GM12878 (cell line): ENCODE data around the gene PDCD5. TPM values are rescaled to one million over a fixed set of nuclear protein-coding genes. Genes with fewer than 3 reads are reported as not detected.

Source experiments
- ATAC-seq: fragments of 200-7000 bp; cut with Tn5 transposase; 3 replicates; pipeline ENCODE4 v1.9.1; 2020; ENCODE audit warnings: mild to moderate bottlenecking, moderate library complexity
- BruUV-seq: library from RNA; stranded (reverse); fragments of 400-500 nt; replicated peaks from 2 replicates; lab custom pipeline; 2021; lab: Mats Ljungman, UMichigan
- CTCF ChIA-PET: fragments of 300-600 bp; sonication (Branson Sonifier 250); formaldehyde crosslinking; extraction: SDS; loops from one replicate; lab custom pipeline; 2021; ENCODE audit warnings: inconsistent platforms; lab: Yijun Ruan, JAX
- POLR2A ChIA-PET: fragments of 350-600 bp; formaldehyde crosslinking; extraction: SDS; loops from one replicate; lab custom pipeline; 2021; ENCODE audit warnings: inconsistent platforms; lab: Charles Lee
- RAD21 ChIA-PET: fragments of 300-600 bp; sonication (Branson Sonifier 250); formaldehyde crosslinking; loops from one replicate; lab custom pipeline; 2023; ENCODE audit warnings: antibody characterized with exemption; ENCODE audit not compliant: unreplicated experiment; lab: Charles Lee
- SMC1A ChIA-PET: fragments of 300-600 bp; sonication (Branson Sonifier 250); formaldehyde crosslinking; loops from one replicate; lab custom pipeline; 2023; ENCODE audit not compliant: unreplicated experiment, uncharacterized antibody; lab: Charles Lee
- DNase-seq: peaks from one replicate; pipeline ENCODE4 v3.0.0-alpha.2; 2011; ENCODE audit warnings: low read depth, low spot score
- FAIRE-seq: peaks from 3 replicates; lab custom pipeline; 2011; peaks lifted over from hg19 to GRCh38; lab: Jason Lieb, UNC
- H2AFZ ChIP-seq: 2 replicates; pipeline ENCODE4 v1.6.0; 2011; ENCODE audit warnings: low read depth, low read length, control low read depth; ENCODE audit not compliant: control insufficient read depth
- H3K27ac ChIP-seq: 2 replicates; pipeline ENCODE4 v1.5.1; 2011; ENCODE audit warnings: control low read depth; ENCODE audit not compliant: control insufficient read depth, insufficient read depth
- H3K27me3 ChIP-seq, 2 experiments: replicated peaks in 1 of 2; 2 replicates each; pipeline versions ENCODE4 v1.6.0 to v1.6.1; 2011; ENCODE audit warnings: low read length in 1 of 2; ENCODE audit not compliant: control insufficient read depth in 2 of 2, insufficient read depth in 2 of 2
- H3K36me3 ChIP-seq, 2 experiments: 2 replicates each; pipeline ENCODE4 v1.5.1; 2011; ENCODE audit warnings: low read length in 1 of 2; ENCODE audit not compliant: control insufficient read depth in 2 of 2, insufficient read depth in 2 of 2
- H3K4me1 ChIP-seq: 2 replicates; pipeline ENCODE4 v1.6.1; 2011; ENCODE audit warnings: mild to moderate bottlenecking, low read length, moderate library complexity, mixed read lengths; ENCODE audit not compliant: control insufficient read depth, insufficient read depth
- H3K4me2 ChIP-seq: 2 replicates; pipeline ENCODE4 v1.6.0; 2011; ENCODE audit warnings: control low read depth; ENCODE audit not compliant: control insufficient read depth, insufficient read depth
- H3K4me3 ChIP-seq: fragments of 200-600 bp; sonication (generic); 2 replicates; pipeline ENCODE4 v1.5.1; 2016
- H3K79me2 ChIP-seq: 2 replicates; pipeline ENCODE4 v1.6.0; 2011; ENCODE audit warnings: low read length; ENCODE audit not compliant: control insufficient read depth, insufficient read depth
- H3K9ac ChIP-seq: 2 replicates; pipeline ENCODE4 v1.8.0; 2011; ENCODE audit warnings: low read length, control low read depth, mixed read lengths; ENCODE audit not compliant: control insufficient read depth, insufficient read depth
- H3K9me3 ChIP-seq: replicated peaks from 3 replicates; pipeline ENCODE4 v1.5.1; 2011; ENCODE audit warnings: mild to moderate bottlenecking, low read length; ENCODE audit not compliant: control insufficient read depth, insufficient read depth
- H4K20me1 ChIP-seq: 2 replicates; pipeline ENCODE4 v1.6.0; 2011; ENCODE audit not compliant: control insufficient read depth, insufficient read depth
- CHD2 ChIP-seq: IDR thresholded peaks from 2 replicates; pipeline ENCODE4 v1.6.1; 2011; ENCODE audit warnings: low read depth, low read length, improper control_type of control experiment, borderline replicate concordance
- CUX1 ChIP-seq: IDR thresholded peaks from 2 replicates; pipeline ENCODE4 v1.6.1; 2012; ENCODE audit warnings: improper control_type of control experiment, low read depth, low read length; ENCODE audit not compliant: insufficient replicate concordance
- GATAD2B ChIP-seq: fragments of 450-650 bp; conservative IDR thresholded peaks from 2 replicates; pipeline ENCODE4 v1.6.1; 2017; ENCODE audit warnings: low read depth, mild to moderate bottlenecking, moderate library complexity
- KDM1A ChIP-seq: fragments of 200-600 bp; sonication (generic); IDR thresholded peaks from 2 replicates; pipeline ENCODE4 v1.6.1; 2016; ENCODE audit warnings: borderline replicate concordance
- PAX8 ChIP-seq: fragments of 450-650 bp; IDR thresholded peaks from 2 replicates; pipeline ENCODE4 v1.6.1; 2017; ENCODE audit warnings: mild to moderate bottlenecking, moderate library complexity
- RAD21 ChIP-seq: IDR thresholded peaks from 2 replicates; pipeline ENCODE4 v1.6.1; 2011; ENCODE audit warnings: mild to moderate bottlenecking, low read depth, low read length, moderate library complexity; ENCODE audit not compliant: insufficient read depth
- ZBTB11 ChIP-seq: fragments of 450-650 bp; formaldehyde crosslinking; IDR thresholded peaks from 2 replicates; pipeline ENCODE4 v1.5.0; 2022; ENCODE audit warnings: mild to moderate bottlenecking, missing genetic modification characterization
- WGBS: methylation state at CpG from one replicate; pipeline ENCODE4 v1.1.6; 2016; ENCODE audit warnings: low lambda C conversion rate; ENCODE audit not compliant: insufficient replicate concordance, insufficient coverage; ENCODE audit errors: missing lambda C conversion rate; 5-methylcytosine and 5-hydroxymethylcytosine counted together
- in situ Hi-C: fragments of 300-500 bp; cut with MboI; formaldehyde crosslinking; loops from 9 replicates; pipeline ENCODE4 v1.14.3; 2018; ENCODE audit warnings: mixed read lengths
- intact Hi-C: fragments of 100-400 bp; cut with micrococcal nuclease; formaldehyde crosslinking; loops from one replicate; pipeline ENCODE4 v1.14.2; 2022; ENCODE audit not compliant: unreplicated experiment
- polyA plus RNA-seq, 11 experiments: library from polyadenylated mRNA; depleted of rRNA in 4 of 11; unstranded in 6 of 11; stranded (reverse) in 5 of 11; fragments of >200 nt; fragmentation: Nextera tagmentation in 4 of 11; fragmentation: Illumina TruSeq in 1 of 11; extraction: Ambion mirVana in 4 of 11; extraction: Trizol in 1 of 11; gene quantifications; 1 replicate in 1 of 11; 2 replicates in 10 of 11; pipeline versions ENCODE4 v1.2.1 to v1.2.3, GENCODE V29; 2011 to 2016; ENCODE audit warnings: inconsistent platforms in 2 of 11, missing spikeins in 2 of 11, low read depth in 1 of 11
- total RNA-seq, 4 experiments: library from RNA; depleted of rRNA in 3 of 4; stranded (reverse); fragments of >200 nt in 3 of 4; fragmentation: Illumina TruSeq in 1 of 4; extraction: Trizol in 1 of 4; gene quantifications; 2 replicates each; pipeline versions ENCODE4 v1.2.1 to v1.2.3, GENCODE V29; 2013 to 2021
- TF ChIP-seq, protein P1 (sequence below): fragments of 150-350 bp; IDR thresholded peaks from 2 replicates; pipeline ENCODE4 v1.6.1; 2014; ENCODE audit warnings: mild to moderate bottlenecking, low read depth, low read length

The PDCD5 gene
- total and polyA plus RNA-seq, 10 of the 15 experiments (the other 5 are each of a cell fraction or from before 2014, with no cell fraction given) = 124 to 556 (median 227) TPM

DNA sequence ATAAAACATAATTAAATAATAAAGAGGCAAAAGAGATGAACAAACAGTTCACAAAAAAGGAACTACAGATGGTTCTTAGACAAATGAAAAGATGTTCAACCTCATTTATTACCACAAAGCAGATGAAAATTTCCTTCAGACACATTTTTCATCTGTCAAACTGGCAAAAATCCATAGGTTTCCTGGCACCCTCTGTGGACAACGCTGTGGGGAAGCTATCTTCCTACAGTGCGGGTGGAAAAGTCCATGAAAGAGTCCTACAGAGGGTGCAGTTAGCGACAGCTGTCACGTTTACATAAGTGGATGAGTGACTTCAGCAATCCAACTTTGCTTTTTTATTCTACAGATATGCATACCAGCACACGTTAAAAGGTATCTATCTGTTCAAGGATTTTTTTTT, 30.3 kb upstream of the PDCD5 start:
- ATAC-seq (no peak), FAIRE-seq (no peak), DNase-seq (no peak)
- Histone ChIP-seq H3K36me3 (no peaks in the 10 kb centered on the region), H3K27ac (no peak overlapping the region), H2AFZ (no peak overlapping the region), H3K4me3 (no peak overlapping the region), H3K4me2 (no peak overlapping the region), H3K4me1 (no peaks in the 10 kb centered on the region), H3K9me3 (no peaks in the 10 kb centered on the region), H3K9ac (no peak overlapping the region), H3K79me2 (no peaks in the 10 kb centered on the region), H4K20me1 (no peaks in the 10 kb centered on the region), H3K27me3 (no peaks in the 10 kb centered on the region)
- TF ChIP-seq CHD2 = no peak
- TF ChIP-seq KDM1A = no peak
- TF ChIP-seq CUX1 = no peak
- TF ChIP-seq RAD21 = no peak
- no peak for TF ChIP-seq GATAD2B
- no peak for TF ChIP-seq PAX8
- TF ChIP-seq, protein P1, sequence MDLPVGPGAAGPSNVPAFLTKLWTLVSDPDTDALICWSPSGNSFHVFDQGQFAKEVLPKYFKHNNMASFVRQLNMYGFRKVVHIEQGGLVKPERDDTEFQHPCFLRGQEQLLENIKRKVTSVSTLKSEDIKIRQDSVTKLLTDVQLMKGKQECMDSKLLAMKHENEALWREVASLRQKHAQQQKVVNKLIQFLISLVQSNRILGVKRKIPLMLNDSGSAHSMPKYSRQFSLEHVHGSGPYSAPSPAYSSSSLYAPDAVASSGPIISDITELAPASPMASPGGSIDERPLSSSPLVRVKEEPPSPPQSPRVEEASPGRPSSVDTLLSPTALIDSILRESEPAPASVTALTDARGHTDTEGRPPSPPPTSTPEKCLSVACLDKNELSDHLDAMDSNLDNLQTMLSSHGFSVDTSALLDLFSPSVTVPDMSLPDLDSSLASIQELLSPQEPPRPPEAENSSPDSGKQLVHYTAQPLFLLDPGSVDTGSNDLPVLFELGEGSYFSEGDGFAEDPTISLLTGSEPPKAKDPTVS = no peak
- TF ChIP-seq ZBTB11 (CRISPR knock-in tag) = no peak
- in situ Hi-C loops (no loop called here), intact Hi-C loops (no loop called here)
- ChIA-PET CTCF (no interaction called here), SMC1A (no interaction called here), RAD21 (no interaction called here), POLR2A (no interaction called here)
- BruUV-seq = no TSS peak
- WGBS = 53% methylated on average over 5 of the region's 5 CpGs
